ENCODE data around the gene TSHZ2.
"Not testable (repeated sequence)": the region's sequence is repeated elsewhere in the genome, so short reads cannot be mapped to it uniquely, and the experiment has no call there.

The TSHZ2 gene

DNA sequence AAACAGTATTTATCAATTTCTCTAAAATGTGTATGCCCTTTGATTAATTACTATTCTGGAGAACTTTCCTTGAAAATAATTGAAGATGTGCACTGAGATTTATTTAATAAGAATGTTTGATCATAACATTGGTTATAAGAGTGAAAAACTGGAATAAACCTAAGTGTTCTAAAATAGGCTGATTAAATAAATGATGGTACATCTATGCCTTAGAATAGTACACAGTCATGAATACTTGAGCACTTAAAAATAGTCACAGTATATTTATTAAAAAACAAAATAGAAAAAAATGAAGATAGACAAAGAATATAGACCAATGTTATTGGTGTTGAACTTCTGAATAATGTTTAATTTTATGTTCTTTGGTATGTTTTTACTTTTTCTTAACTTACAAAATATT is 528.5 kb downstream of the TSHZ2 start:
- Histone ChIP-seq H3K9ac (no peak overlapping the region), H3K27ac (no peak overlapping the region), H2AFZ (ENCODE audit: low read depth) (no peak overlapping the region), H3K4me2 (no peak overlapping the region; the same call in 1 of the 2 replicates), H3K4me3 (IDR thresholded peaks at IDR 0.05; ENCODE audit: insufficient read depth, low read depth, low read length) (no peak overlapping the region), H4K20me1 (ENCODE audit: insufficient read depth) (no peaks in the 10 kb centered on the region), H3K79me2 (ENCODE audit: insufficient read depth, low read depth) (no peaks in the 10 kb centered on the region), H3K4me1 (ENCODE audit: low read depth, poor library complexity, severe bottlenecking) (no peaks in the 10 kb centered on the region), H3K36me3 (ENCODE audit: insufficient read depth) (no peaks in the 10 kb centered on the region), H3K27me3 (ENCODE audit: insufficient read depth, low read depth) (no peaks in the 10 kb centered on the region)
- TF ChIP-seq, protein P1, sequence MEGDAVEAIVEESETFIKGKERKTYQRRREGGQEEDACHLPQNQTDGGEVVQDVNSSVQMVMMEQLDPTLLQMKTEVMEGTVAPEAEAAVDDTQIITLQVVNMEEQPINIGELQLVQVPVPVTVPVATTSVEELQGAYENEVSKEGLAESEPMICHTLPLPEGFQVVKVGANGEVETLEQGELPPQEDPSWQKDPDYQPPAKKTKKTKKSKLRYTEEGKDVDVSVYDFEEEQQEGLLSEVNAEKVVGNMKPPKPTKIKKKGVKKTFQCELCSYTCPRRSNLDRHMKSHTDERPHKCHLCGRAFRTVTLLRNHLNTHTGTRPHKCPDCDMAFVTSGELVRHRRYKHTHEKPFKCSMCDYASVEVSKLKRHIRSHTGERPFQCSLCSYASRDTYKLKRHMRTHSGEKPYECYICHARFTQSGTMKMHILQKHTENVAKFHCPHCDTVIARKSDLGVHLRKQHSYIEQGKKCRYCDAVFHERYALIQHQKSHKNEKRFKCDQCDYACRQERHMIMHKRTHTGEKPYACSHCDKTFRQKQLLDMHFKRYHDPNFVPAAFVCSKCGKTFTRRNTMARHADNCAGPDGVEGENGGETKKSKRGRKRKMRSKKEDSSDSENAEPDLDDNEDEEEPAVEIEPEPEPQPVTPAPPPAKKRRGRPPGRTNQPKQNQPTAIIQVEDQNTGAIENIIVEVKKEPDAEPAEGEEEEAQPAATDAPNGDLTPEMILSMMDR (conservative IDR thresholded peaks at IDR 0.05; ENCODE audit: low read depth, low read length): no peak

GRCh38 chr20:53502820-53503219 is 530.7 kb downstream of the TSHZ2 start:
- TF ChIP-seq, protein P1 (conservative IDR thresholded peaks at IDR 0.05; ENCODE audit: low read depth, low read length): no peak
- no peak overlapping the region for H3K27ac ChIP-seq
- no peak overlapping the region for H3K4me2 ChIP-seq

GRCh38 chr20:53503517-53503919 is 531.4 kb downstream of the TSHZ2 start:
- Histone ChIP-seq H3K27ac (no peak overlapping the region), H3K9ac (no peak overlapping the region)

More at GRCh38 chr20:53502820-53503219, 530.7 kb downstream of the TSHZ2 start:
- Histone ChIP-seq H3K4me3 (IDR thresholded peaks at IDR 0.05; ENCODE audit: insufficient read depth, low read depth, low read length) (no peak overlapping the region), H2AFZ (ENCODE audit: low read depth) (no peak overlapping the region), H3K79me2 (ENCODE audit: insufficient read depth, low read depth) (no peaks in the 10 kb centered on the region), H3K4me1 (ENCODE audit: low read depth, poor library complexity, severe bottlenecking) (no peaks in the 10 kb centered on the region), H3K9ac (no peak overlapping the region), H3K36me3 (ENCODE audit: insufficient read depth) (no peaks in the 10 kb centered on the region), H3K27me3 (ENCODE audit: insufficient read depth, low read depth) (no peaks in the 10 kb centered on the region), H4K20me1 (ENCODE audit: insufficient read depth) (no peaks in the 10 kb centered on the region)

GRCh38 chr20:53504106-53504505 is 531.9 kb downstream of the TSHZ2 start:
- not testable (repeated sequence) for H3K4me2 ChIP-seq; H3K4me3 ChIP-seq (IDR thresholded peaks at IDR 0.05; ENCODE audit: insufficient read depth, low read depth, low read length); H3K4me1 ChIP-seq (ENCODE audit: low read depth, poor library complexity, severe bottlenecking); H3K36me3 ChIP-seq (ENCODE audit: insufficient read depth); H3K27me3 ChIP-seq (ENCODE audit: insufficient read depth, low read depth); H2AFZ ChIP-seq (ENCODE audit: low read depth); H3K27ac ChIP-seq; H3K9ac ChIP-seq; H3K79me2 ChIP-seq (ENCODE audit: insufficient read depth, low read depth); H4K20me1 ChIP-seq (ENCODE audit: insufficient read depth)

More at GRCh38 chr20:53503517-53503919, 531.4 kb downstream of the TSHZ2 start:
- Histone ChIP-seq H3K4me1 (ENCODE audit: low read depth, poor library complexity, severe bottlenecking) (no peaks in the 10 kb centered on the region), H3K4me3 (IDR thresholded peaks at IDR 0.05; ENCODE audit: insufficient read depth, low read depth, low read length) (no peak overlapping the region), H4K20me1 (ENCODE audit: insufficient read depth) (no peaks in the 10 kb centered on the region), H3K27me3 (ENCODE audit: insufficient read depth, low read depth) (no peaks in the 10 kb centered on the region), H3K36me3 (ENCODE audit: insufficient read depth) (no peaks in the 10 kb centered on the region), H3K79me2 (ENCODE audit: insufficient read depth, low read depth) (no peaks in the 10 kb centered on the region), H3K4me2 (no peak overlapping the region), H2AFZ (ENCODE audit: low read depth) (no peak overlapping the region)
- TF ChIP-seq, protein P1 (conservative IDR thresholded peaks at IDR 0.05; ENCODE audit: low read depth, low read length): no peak

GRCh38 chr20:53510262-53510661 is 538.1 kb downstream of the TSHZ2 start:
- Histone ChIP-seq H4K20me1 (ENCODE audit: insufficient read depth) (no peaks in the 10 kb centered on the region), H3K27ac (no peak overlapping the region), H3K4me1 (ENCODE audit: low read depth, poor library complexity, severe bottlenecking) (no peaks in the 10 kb centered on the region), H3K4me2 (no peak overlapping the region), H2AFZ (ENCODE audit: low read depth) (no peak overlapping the region), H3K4me3 (IDR thresholded peaks at IDR 0.05; ENCODE audit: insufficient read depth, low read depth, low read length) (no peak overlapping the region), H3K36me3 (ENCODE audit: insufficient read depth) (no peaks in the 10 kb centered on the region), H3K79me2 (ENCODE audit: insufficient read depth, low read depth) (no peaks in the 10 kb centered on the region), H3K27me3 (ENCODE audit: insufficient read depth, low read depth) (no peaks in the 10 kb centered on the region), H3K9ac (no peak overlapping the region)
- TF ChIP-seq, protein P1 (conservative IDR thresholded peaks at IDR 0.05; ENCODE audit: low read depth, low read length): no peak
